Mucosa of rectum (tissue), 2 donors: ENCODE data around the gene GPRC5C.
"Not testable (repeated sequence)": the region's sequence is repeated elsewhere in the genome, so short reads cannot be mapped to it uniquely, and the experiment has no call there.

Source experiments
- H3K27ac ChIP-seq, 2 donors: one replicate each; pipeline ENCODE4 v1.7.0; 2013; ENCODE audit warnings: inconsistent platforms in 2 of 2, low read depth in 2 of 2, low read length in 2 of 2
- H3K27me3 ChIP-seq, 2 donors: one replicate each; pipeline ENCODE4 v1.7.0; 2013; ENCODE audit warnings: low read length in 2 of 2; ENCODE audit not compliant: control insufficient read depth in 2 of 2, insufficient read depth in 2 of 2
- H3K36me3 ChIP-seq, 2 donors: one replicate each; pipeline ENCODE4 v1.7.0; 2013; ENCODE audit warnings: low read length in 2 of 2; ENCODE audit not compliant: control insufficient read depth in 2 of 2, insufficient read depth in 2 of 2
- H3K4me1 ChIP-seq, 2 donors: one replicate each; pipeline ENCODE4 v1.7.0; 2013; ENCODE audit warnings: low read length in 2 of 2, mild to moderate bottlenecking in 1 of 2; ENCODE audit not compliant: control insufficient read depth in 2 of 2, insufficient read depth in 2 of 2
- H3K4me3 ChIP-seq, 2 donors: one replicate each; pipeline ENCODE4 v1.7.0; 2013; ENCODE audit warnings: low read length in 2 of 2
- H3K9ac ChIP-seq, 2 donors: one replicate each; pipeline ENCODE4 v1.7.0; 2013; ENCODE audit warnings: low read length in 2 of 2, low read depth in 1 of 2, mild to moderate bottlenecking in 1 of 2
- H3K9me3 ChIP-seq, 2 donors: one replicate each; pipeline ENCODE4 v1.7.0; 2013; ENCODE audit warnings: low read length in 2 of 2; ENCODE audit not compliant: control insufficient read depth in 2 of 2
- donor health status: healthy.
- donor health status: Normal muscosa, but diverticular disease.

Gene GPRC5C

GRCh38 chr17:74405311-74405710 is 26.6 kb upstream of the GPRC5C start:
- not testable (repeated sequence) for H3K9ac ChIP-seq, H3K27ac ChIP-seq, H3K27me3 ChIP-seq, H3K4me1 ChIP-seq, H3K36me3 ChIP-seq, H3K4me3 ChIP-seq, H3K9me3 ChIP-seq

- no peaks in the 10 kb centered on the region for H3K9me3 ChIP-seq
- H3K4me3 ChIP-seq = no peak overlapping the region
- no peaks in the 10 kb centered on the region for H3K27me3 ChIP-seq
- H3K9ac ChIP-seq = no peak overlapping the region
- H3K36me3 ChIP-seq = no peaks in the 10 kb centered on the region
- H3K27ac ChIP-seq = no peak overlapping the region
- peaks cover 0 to 3% of the 10 kb centered on the region in 2 donors for H3K4me1 ChIP-seq
Observed at GRCh38 chr17:74407384-74407783, 24.5 kb upstream of the GPRC5C start.

- H3K27ac ChIP-seq = no peak overlapping the region
- H3K4me1 ChIP-seq = peaks cover 0 to 3% of the 10 kb centered on the region in 2 donors
- no peaks in the 10 kb centered on the region for H3K27me3 ChIP-seq
- no peak overlapping the region for H3K4me3 ChIP-seq
- no peaks in the 10 kb centered on the region for H3K9me3 ChIP-seq
- H3K9ac ChIP-seq = no peak overlapping the region
- no peaks in the 10 kb centered on the region for H3K36me3 ChIP-seq
Observed at GRCh38 chr17:74408262-74408661, 23.6 kb upstream of the GPRC5C start.

GRCh38 chr17:74408815-74409214 is 23.1 kb upstream of the GPRC5C start:
- H3K27me3 ChIP-seq = no peaks in the 10 kb centered on the region

GRCh38 chr17:74410001-74410443 is 21.9 kb upstream of the GPRC5C start:
- no peaks in the 10 kb centered on the region for H3K36me3 ChIP-seq
- peak overlapping the region in 1 of 2 donors; percentile 10 for H3K27ac ChIP-seq
- H3K27me3 ChIP-seq = no peaks in the 10 kb centered on the region
- no peak overlapping the region for H3K4me3 ChIP-seq
- H3K9me3 ChIP-seq = no peaks in the 10 kb centered on the region
- H3K9ac ChIP-seq = no peak overlapping the region
- H3K4me1 ChIP-seq = peaks cover 0 to 3% of the 10 kb centered on the region in 2 donors

More at GRCh38 chr17:74408815-74409214, 23.1 kb upstream of the GPRC5C start:
- H3K27ac ChIP-seq = no peak overlapping the region
- no peak overlapping the region for H3K9ac ChIP-seq
- H3K9me3 ChIP-seq = no peaks in the 10 kb centered on the region
- no peak overlapping the region for H3K4me3 ChIP-seq
- peaks cover 0 to 3% of the 10 kb centered on the region in 2 donors for H3K4me1 ChIP-seq
- no peaks in the 10 kb centered on the region for H3K36me3 ChIP-seq

- Histone ChIP-seq H3K27me3 (no peaks in the 10 kb centered on the region), H3K4me1 (peaks cover 14 to 18% of the 10 kb centered on the region in 2 donors), H3K36me3 (no peaks in the 10 kb centered on the region), H3K4me3 (no peak overlapping the region), H3K27ac (no peak overlapping the region), H3K9ac (no peak overlapping the region), H3K9me3 (no peaks in the 10 kb centered on the region)
Observed at GRCh38 chr17:74412581-74412980, 19.3 kb upstream of the GPRC5C start.

GRCh38 chr17:74413491-74413890 is 18.4 kb upstream of the GPRC5C start:
- Histone ChIP-seq H3K9ac (no peak overlapping the region), H3K27ac (no peak overlapping the region), H3K9me3 (no peaks in the 10 kb centered on the region), H3K36me3 (no peaks in the 10 kb centered on the region), H3K4me3 (no peak overlapping the region), H3K27me3 (no peaks in the 10 kb centered on the region), H3K4me1 (peaks cover 19 to 22% of the 10 kb centered on the region in 2 donors)

- Histone ChIP-seq H3K4me1 (peaks cover 22 to 24% of the 10 kb centered on the region in 2 donors), H3K36me3 (no peaks in the 10 kb centered on the region), H3K27me3 (no peaks in the 10 kb centered on the region), H3K9me3 (no peaks in the 10 kb centered on the region), H3K9ac (no peak overlapping the region), H3K4me3 (no peak overlapping the region), H3K27ac (no peak overlapping the region)
Observed at GRCh38 chr17:74414510-74414909, 17.4 kb upstream of the GPRC5C start.

GRCh38 chr17:74415608-74416396 is 16.1 kb upstream of the GPRC5C start:
- peaks cover 22 to 29% of the 10 kb centered on the region in 2 donors for H3K4me1 ChIP-seq
- peak overlapping the region; percentile 62 to 83 for H3K27ac ChIP-seq
- H3K36me3 ChIP-seq = no peaks in the 10 kb centered on the region
- H3K4me3 ChIP-seq = no peak overlapping the region
- no peak overlapping the region for H3K9ac ChIP-seq
- H3K27me3 ChIP-seq = no peaks in the 10 kb centered on the region
- no peaks in the 10 kb centered on the region for H3K9me3 ChIP-seq

GRCh38 chr17:74417178-74418045 is 14.5 kb upstream of the GPRC5C start:
- no peaks in the 10 kb centered on the region for H3K9me3 ChIP-seq
- peak overlapping the region; percentile 82 to 83 for H3K27ac ChIP-seq
- H3K36me3 ChIP-seq = no peaks in the 10 kb centered on the region
- peak overlapping the region in 1 of 2 donors; percentile 56 for H3K9ac ChIP-seq
- H3K4me1 ChIP-seq = peaks cover 22 to 29% of the 10 kb centered on the region in 2 donors
- peak overlapping the region; percentile 11 to 56 for H3K4me3 ChIP-seq
- H3K27me3 ChIP-seq = no peaks in the 10 kb centered on the region
